ENCODE measurements around the gene CARNS1.
"Not testable (repeated sequence)": the region's sequence is repeated elsewhere in the genome, so short reads cannot be mapped to it uniquely, and the experiment has no call there.

Gene CARNS1

DNA sequence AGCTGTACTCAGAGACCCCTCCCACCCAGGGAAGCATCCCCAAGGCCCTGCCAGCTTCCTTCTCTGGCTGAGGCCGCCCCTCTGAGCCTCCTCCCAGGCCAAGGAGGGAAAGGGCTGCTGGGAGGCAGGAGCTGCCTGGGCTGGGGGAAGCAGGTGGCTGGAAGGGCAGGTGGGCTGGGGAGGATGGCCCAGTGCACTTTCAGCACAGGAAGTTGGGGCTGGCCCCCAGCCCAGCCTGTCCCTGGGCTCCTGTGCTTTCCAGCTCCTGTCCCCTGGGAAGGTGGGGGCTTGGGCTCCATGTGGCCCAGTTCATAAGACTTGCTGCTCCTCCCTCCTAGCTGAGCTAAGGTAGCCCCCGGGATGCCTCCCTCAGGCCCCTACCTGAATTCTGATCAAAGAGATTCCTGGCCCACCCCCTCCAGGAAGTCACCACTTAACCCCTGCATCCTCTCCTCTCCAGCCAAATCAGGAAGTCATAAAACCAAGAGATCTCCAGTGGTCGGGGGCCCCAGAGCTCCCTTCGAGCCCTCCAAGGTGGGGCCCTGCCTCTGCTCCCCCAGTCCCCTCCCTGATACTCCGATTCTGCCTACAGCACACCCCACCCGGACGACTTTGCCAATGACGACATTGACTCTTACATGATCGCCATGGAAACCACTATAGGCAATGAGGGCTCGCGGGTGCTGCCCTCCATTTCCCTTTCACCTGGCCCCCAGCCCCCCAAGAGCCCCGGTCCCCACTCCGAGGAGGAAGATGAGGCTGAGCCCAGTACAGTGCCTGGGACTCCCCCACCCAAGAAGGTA lies 18.7 kb upstream of the CARNS1 start:
- DNase-seq (ENCODE audit: low spot score): no peak

DNA sequence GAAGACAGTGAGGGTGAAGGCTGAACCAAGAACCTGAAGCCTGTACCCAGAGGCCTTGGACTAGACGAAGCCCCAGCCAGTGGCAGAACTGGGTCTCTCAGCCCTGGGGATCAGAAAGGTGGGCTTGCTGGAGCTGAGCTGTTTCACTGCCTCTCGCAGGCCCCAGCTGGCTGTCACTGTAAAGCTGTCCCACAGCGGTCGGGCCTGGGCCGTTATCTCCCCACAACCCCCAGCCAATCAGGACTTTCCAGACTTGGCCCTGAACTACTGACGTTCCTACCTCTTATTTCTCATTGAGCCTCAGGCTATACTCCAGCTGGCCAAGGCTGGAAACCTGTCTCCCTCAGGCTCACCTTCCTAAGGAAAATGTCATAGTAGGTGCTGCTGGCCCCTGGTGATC lies 17.9 kb upstream of the CARNS1 start:
- no peak for DNase-seq (ENCODE audit: low spot score)

GRCh38 chr11:67397986-67398660 lies 17.4 kb upstream of the CARNS1 start:
- no peak for DNase-seq (ENCODE audit: low spot score)

DNA sequence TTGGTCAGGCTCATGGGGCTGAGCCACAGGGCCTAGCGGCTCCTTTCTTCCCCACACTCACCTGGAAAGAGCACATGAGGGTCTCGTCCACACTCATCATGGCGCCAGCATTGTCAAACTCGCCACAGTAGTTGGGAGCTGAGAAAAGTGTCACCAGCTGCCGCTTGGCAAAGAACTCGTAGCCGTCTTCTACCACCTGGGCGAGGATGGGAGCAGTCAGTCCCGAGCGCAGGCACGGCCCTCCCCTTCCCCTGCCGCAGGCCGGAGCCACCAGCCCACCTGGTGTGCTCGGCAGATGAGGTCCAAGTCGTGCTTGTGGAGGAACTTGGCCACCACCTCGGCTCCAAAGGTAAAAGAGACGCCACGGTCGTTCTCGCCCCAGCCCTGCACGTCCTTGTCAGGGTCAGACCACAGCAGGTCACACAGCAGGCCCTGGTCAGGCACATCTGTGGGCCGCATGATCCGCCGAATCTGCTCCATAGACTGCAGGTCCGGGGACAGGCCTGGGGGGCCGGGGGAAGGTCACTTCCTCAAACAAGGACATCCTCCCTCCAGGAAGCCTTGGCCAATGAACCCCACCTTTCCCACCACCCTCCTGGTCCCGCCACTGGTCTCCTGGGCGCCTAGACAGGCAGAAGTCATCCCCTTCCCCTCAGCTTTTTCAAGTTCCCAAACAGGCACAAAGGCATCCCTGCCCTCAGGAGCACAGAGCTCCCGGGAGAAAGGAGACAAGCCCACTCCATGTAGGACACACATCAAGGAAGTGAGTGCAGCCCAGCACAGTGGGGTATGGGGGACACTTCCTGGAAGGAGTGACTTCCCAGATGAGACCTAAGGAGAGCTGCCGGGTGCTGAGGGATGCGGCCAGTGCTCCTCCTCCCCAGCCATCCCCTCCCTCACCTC lies 16.6 kb upstream of the CARNS1 start:
- no peak for DNase-seq (ENCODE audit: low spot score)

GRCh38 chr11:67400251-67400941 lies 15.1 kb upstream of the CARNS1 start:
- no peak for DNase-seq (ENCODE audit: low spot score)

DNA sequence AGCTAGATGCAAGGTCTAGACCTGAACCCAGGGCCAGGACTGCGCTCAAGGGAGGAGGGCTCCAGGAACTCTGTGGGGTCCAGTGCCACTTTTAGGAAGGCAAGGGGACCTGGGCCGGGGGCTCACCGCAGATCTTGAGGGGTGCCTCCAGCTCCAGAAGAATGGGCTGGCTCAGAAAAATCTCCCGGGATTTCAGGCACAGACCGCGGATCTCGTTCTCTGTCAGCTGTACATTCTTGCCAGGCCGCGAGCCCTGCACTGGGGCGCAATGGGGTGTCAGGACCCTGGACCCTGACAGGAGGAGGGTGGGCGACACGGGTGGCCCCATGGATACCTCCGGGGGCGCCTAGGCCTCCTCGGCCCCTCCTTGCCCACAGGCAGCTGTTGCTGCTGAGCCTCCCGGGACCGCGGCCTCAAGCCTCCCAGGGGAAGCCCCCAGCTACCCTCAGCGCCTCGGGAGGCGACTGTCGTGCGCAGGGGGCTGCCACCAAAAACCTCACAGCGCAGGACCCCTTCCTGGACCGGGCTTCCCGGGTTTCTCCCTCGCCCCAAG lies 14.5 kb upstream of the CARNS1 start:
- DNase-seq (ENCODE audit: low spot score): no peak

DNA sequence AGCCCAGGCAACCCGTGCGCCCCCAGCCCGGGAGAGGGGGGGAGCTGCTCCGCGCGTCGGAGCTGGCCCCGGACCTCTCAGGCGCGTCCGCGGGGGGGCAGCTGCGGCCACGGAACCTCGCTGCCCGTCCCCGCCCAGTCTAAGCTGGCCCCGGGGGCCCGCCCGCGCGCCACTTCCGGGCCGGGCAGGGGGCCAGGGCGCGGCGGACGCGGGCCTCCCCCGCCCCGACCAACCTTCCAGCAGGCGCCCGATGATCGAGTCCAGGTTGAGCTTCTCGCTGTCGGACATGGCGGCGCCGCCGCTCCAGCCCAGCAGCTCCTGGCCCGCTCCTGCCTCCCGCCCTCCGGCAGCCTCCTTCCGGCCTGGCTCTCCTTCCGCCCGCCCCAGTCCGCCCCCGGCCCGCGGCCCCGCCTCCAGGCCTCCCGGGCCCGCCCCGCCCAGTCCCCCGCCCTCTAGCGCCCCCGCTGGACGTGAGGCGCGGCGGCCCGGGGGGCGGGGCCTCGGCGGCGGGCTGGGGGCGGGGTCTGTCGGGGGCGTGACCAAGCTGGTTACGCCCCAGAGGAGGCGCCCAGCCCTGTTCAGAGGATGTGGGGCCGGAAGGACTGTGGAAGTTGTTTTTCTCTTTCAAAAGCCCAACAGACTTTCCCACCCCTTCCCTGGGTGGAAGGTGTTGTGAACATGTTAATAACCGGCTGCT lies 13.8 kb upstream of the CARNS1 start, which contains the start of gene PPP1CA:
TSS of gene PPP1CA (minus strand) at position 364 of the 697 bp plus-strand sequence. CDS start at position 288, 76 bp downstream.
- peak; percentile 91 for DNase-seq (ENCODE audit: low spot score)

GRCh38 chr11:67402192-67402839 lies 13.2 kb upstream of the CARNS1 start:
- not testable (repeated sequence) for DNase-seq (ENCODE audit: low spot score)

- DNase-seq (ENCODE audit: low spot score): not testable (repeated sequence)
Observed at GRCh38 chr11:67403085-67403484, 12.4 kb upstream of the CARNS1 start.

DNA sequence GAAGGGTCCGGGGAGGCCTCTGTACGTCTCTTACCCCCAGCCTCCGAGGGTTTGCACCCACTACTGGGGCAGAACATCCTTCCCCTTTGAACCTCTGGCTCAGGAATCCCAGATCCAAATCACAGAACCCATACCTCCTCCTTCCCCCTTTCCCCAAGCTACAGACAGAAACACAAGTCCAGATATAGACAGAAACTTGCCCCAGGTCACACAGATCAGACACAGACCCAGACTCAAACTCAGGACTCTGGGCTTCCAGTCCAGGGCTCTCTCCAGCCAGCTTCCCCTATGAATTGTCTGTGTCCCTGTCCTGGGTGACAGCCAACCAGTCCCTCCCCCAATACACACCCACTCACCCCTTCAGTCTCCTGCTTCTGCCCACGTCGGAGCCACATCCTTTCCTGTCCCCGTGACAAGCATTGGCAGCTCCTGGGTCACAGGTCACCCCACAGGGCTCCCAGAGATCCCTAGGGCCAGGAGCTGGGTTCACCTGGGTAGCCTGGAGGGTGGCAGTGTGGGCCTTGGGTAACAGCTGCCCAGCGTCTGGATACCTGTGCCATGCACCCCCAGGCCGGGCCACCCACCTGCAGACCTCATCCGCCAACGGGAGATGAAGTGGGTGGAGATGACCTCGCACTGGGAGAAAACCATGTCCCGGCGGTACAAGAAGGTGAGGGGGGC lies 10.8 kb upstream of the CARNS1 start:
- no peak for DNase-seq (ENCODE audit: low spot score)

- DNase-seq (ENCODE audit: low spot score): no peak
Observed at GRCh38 chr11:67405196-67405567, 10.3 kb upstream of the CARNS1 start.

DNA sequence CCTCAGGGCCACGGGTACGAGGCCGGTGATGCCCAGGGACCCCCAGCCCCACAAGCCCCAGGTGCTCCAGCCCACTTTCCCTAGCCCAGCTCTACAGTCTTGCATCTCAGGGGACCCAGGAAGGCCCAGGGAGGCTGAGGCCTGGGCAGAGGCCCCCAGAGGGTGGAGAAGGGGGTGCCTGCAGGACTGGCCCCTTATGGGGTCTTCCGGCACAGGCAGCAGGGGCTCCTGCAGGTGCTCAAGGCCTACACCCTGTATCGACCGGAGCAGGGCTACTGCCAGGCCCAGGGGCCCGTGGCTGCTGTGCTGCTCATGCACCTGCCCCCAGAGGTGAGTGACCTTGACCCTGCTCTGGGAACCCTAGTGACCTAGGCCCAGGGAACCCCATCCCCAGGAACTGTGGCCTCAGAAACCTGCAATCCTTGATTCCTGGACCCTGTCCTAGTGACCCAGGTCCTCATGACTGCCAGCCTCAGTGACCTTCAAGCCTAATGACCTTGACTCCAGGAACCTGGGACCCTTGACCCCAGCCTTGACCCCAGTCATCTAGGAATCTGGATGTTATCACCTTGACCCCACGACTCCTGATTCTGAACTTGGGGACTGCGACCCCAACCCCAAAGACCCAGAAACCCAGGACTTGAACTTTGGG lies 9.7 kb upstream of the CARNS1 start:
- no peak for DNase-seq (ENCODE audit: low spot score)

DNA sequence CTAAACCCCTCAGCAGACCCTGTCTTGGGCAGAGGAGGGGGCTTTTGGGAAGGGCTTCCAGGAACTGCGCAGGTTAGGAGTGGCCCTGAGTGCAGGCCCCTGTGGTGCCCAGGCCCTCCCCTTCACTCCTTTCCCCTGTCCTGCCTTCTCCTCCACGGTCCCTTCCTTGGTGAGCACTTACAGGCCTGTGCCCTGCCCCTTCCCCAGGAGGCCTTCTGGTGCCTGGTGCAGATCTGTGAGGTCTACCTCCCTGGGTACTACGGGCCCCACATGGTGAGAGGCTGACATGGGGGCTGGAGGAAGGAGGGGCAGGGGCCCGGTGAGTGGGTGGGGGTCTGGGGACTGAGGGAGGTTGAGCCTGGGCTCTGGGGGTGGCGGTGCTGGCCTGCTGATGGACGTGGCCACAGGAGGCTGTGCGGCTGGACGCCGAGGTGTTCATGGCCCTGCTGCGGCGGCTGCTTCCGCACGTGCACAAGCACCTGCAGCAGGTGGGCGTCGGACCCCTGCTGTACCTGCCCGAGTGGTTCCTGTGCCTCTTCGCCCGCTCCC lies 9.0 kb upstream of the CARNS1 start:
- no peak for DNase-seq (ENCODE audit: low spot score)

DNA sequence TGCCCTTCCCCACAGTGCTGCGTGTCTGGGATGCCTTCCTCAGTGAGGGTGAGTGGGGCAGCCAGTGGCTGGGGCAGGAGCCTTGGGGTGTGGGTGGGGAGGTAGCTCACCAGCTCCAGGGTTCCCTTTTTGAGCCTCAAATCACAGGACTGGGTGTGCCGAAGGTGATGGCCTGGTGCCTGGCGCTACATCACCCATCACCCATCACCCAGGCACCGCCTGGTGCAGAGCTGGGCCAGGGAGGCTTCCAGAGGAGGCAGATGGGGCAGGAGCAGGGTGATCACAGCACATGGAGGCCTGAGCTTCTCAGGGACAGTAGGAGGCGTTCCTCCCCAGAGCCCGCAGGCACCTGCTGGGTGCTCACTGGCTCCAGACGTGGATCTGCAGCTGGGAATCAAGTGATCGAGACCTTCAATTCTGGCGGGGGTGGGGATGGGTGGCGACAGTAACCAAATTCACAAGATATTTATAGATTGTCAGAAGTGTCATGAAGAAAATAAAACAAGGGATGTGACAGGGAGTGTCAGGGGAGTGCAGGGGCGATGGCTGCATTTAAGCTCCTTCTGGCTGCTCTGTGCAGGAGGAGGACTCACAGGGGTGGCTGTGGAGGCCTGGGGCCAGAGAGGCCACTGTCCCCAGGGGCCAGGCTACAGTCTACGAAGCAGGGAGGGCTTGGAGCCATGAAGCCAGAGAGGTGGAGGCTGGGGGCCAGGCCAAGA lies 8.3 kb upstream of the CARNS1 start:
- no peak for DNase-seq (ENCODE audit: low spot score)

GRCh38 chr11:67407688-67408163 lies 7.8 kb upstream of the CARNS1 start:
- DNase-seq (ENCODE audit: low spot score): no peak

GRCh38 chr11:67408437-67409200 lies 6.9 kb upstream of the CARNS1 start:
- no peak for DNase-seq (ENCODE audit: low spot score)

- DNase-seq (ENCODE audit: low spot score): no peak
Observed at GRCh38 chr11:67409261-67409666, 6.2 kb upstream of the CARNS1 start.

Measured in LoVo (cell line).